ENCODE results near the gene CCDC87.

DNA sequence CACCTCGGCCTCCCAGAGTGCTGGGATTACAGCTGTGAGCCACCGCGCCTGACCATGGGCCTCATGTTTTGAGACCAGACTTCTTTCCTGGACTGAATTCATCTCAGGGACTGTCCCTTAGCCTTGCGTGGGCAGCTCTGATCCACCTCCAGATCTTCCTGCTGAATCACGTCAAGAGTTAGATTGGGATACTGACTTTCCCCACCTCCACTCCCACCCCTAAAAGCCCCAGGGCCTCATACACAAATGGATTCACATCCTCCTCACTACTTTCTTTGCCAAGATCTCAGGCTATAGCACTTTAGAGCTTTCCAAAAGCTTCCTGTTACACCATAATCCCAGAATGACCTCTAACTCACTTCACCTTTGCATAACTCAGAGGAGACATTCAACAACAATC lies 12.1 kb downstream of the CCDC87 start:
- TF ChIP-seq, protein P1, sequence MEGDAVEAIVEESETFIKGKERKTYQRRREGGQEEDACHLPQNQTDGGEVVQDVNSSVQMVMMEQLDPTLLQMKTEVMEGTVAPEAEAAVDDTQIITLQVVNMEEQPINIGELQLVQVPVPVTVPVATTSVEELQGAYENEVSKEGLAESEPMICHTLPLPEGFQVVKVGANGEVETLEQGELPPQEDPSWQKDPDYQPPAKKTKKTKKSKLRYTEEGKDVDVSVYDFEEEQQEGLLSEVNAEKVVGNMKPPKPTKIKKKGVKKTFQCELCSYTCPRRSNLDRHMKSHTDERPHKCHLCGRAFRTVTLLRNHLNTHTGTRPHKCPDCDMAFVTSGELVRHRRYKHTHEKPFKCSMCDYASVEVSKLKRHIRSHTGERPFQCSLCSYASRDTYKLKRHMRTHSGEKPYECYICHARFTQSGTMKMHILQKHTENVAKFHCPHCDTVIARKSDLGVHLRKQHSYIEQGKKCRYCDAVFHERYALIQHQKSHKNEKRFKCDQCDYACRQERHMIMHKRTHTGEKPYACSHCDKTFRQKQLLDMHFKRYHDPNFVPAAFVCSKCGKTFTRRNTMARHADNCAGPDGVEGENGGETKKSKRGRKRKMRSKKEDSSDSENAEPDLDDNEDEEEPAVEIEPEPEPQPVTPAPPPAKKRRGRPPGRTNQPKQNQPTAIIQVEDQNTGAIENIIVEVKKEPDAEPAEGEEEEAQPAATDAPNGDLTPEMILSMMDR (IDR thresholded peaks at IDR 0.05; ENCODE audit: insufficient read depth, low read length, poor library complexity, severe bottlenecking), result no peak
- no peak for TF ChIP-seq EZH2phosphoT487 (conservative IDR thresholded peaks at IDR 0.05; ENCODE audit: low read length)
